DMS153 treated with DMSO at 0.1 percent for 48 hours (cell line): ENCODE measurements around the gene MXD1.

Experiments used
- DNase-seq: peaks from one replicate; lab custom pipeline; 2025; ENCODE audit not compliant: unreplicated experiment; lab: John Stamatoyannopoulos, UW

The MXD1 gene

DNA sequence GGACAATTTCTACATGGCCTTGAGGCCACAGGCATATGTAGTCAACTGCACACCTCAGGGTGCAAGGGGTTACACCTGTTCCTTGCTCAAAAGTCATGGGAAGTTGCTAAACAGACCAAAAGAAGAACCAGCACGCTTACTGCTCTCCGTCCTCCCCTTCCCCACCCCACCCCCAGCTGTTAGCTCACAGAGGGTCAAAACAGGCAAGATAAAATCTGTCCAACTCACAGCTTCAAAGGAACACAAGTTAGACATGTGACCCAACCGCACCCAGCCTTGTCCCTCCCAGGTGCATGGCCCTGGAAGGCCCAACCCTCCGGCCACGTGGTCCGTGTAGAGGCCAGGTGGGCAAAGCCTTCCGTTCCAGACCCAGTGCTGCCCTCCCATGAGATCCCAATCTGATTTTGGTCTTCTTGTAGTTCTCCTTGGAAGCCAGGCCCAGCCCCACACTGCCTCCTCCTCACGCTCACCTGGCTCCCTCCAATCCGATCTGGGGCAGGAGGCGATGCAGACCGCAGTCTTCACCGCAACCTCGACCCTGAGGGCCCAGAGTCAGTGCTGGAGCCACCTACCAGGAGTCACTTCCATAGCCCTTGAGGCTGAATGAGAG is 61.0 kb downstream of the MXD1 start:
- no peak for DNase-seq

DNA sequence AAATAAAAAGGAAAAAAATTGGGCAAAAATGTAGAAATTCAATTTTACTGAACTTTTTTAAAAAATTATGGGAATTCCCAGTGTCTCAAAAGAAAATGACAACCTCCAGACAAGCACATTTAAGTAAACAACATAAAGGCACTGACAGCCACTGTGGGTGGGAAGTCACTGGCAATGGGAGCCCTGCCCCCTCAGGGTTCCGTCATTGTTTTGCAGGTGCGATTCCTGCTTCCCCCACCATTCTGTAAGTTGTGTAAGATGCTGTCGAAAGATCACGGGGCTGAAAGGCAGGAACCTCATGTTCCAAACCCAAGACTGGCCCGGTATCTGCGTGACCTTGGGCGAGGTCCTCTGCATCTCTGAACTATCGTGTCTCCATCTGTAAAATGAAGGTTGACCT is 62.3 kb downstream of the MXD1 start:
- no peak for DNase-seq

DNA sequence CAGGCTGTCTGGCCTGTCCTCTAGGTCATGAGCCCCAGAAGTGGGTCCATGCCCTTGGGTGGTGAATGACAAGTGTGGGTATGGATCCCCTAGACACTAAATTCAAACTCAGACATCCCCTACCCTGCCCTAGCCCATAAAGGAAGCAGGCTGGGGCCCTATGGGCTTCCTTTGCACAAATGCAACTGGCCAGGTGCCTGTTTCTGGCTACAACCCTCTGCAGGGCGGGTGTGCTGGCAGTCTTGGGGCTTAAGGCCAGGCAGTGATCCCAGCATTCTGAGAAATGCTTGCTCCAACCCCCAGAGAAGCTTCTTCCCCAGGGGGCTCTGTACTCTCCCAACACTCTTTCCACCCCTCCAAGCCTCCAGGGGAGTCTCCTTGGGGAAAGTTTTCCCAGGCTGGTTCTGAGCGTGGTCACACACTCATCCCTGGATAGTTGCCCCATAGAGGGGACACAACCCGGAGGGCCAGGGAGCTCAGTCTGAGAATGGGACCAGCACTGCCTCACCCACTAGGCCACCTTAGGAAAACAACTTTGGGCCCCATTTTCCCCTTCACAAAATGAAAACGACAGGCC is 63.1 kb downstream of the MXD1 start:
- no peak for DNase-seq

DNA sequence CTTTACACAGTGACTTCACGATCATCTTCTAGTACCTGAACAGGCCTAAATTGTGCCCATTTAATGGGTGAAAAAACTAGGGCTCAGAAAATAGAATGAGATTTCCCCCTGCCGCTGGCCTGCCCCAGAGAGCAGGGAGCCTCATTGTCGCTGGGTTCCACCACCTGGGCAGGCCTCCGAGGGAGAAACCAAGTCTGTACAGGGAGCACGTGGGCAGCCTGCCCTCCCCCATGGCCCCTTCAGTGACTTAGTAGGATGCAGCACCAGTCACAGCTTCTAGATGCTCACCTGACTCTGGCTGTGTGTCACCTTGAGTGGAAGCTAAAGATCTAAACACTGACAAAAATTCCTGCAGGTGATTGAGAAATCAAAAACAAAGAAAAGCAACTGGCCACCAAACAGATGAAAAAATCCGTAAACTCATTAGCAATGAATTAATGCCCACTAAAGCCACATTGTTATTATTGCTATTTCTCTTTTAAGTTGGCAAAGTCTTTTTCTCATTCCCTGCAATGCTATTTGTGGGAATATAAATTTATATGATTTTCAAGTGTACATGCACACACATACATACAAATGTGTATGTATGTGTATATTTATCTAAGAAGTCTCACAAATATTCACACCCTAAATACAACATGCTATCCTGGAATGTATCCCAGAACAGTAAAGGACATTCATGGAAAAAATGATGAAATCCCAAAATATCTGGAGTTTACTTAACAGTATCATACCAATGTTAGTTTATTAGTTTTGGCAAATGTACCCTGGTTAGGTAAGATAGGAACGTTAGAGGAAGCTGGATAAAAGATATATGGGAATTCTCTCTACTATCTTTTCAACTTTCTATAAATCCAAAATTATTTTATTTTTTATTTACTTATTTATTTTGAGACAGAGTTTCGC is 65.2 kb downstream of the MXD1 start:
- no peak for DNase-seq

- DNase-seq: no peak
Measured at GRCh38 chr2:69983392-69983966, 68.6 kb downstream of the MXD1 start.

- DNase-seq: no peak
Measured at GRCh38 chr2:69985216-69985615, 70.3 kb downstream of the MXD1 start.

DNA sequence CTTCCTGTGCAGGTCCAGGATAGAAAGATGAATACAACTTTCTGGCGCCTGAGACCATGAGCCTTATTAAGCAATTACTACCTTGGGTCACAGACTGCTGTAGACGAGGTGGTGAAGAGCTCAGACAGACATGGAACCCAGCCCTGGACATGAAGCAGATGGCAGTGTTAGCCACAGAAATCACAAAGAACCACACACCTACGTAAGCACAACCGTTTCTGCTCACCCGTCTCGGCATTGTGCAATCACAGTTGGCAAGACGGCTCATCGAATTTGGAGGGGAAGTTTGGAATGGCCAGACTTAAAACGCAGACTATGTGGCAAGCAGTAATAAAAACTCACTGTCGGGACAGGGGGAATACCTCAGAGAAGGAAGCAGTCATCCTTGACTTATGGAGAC is 70.8 kb downstream of the MXD1 start:
- no peak for DNase-seq

DNA sequence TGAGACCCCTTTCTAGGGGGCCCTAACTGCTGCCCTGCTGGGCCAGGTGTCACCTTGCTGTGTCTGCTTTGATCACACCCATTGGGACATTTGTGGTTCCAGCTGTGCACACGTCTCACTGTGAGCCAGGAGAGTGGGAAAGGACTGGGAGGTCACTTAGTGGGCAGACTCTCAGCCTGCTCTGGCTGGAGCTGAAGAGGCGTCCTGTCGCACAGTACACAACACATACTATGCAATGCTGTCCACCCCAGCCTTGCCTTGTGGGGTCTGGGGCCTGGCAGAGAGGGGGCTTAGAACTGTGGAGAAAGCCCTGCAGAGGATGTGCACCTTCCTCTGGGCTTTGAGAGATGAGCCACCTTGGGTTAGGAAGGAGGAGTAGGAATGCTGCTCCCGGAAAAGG is 71.8 kb downstream of the MXD1 start:
- DNase-seq: no peak

GRCh38 chr2:69988086-69988635 is 73.3 kb downstream of the MXD1 start:
- no peak for DNase-seq

GRCh38 chr2:69989009-69989408 is 74.1 kb downstream of the MXD1 start:
- DNase-seq: no peak

DNA sequence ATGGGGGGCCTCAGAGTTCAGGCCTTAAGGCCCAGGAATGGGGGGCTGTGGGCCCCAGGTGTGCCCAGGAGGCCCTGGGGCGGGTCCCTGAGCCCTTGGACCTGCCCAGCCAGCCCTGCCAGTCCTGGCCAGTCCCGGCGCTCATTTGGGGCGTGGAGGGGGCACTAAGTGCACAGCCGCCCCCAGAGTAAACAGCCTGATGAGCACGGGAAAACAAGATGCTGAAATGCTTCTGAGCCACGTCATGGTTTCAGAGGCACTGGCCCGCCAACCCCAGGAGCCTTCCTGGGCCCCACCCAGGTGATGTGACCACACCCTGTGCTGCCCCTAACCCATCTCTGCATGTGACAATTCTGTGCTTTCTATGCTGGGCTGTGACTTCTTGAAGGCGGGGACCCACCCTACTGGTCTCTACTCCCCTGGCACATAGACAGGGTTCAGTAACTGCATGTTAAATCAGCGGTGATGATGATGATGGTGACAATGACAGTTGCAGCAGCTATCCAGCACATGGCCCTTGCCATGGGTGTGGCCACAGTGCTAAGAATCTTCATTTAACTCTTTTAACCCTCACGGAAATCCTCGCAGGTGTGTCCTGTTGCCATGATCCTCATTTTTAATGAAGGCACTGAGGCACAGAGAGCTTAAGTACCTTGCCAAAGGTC is 74.7 kb downstream of the MXD1 start:
- no peak for DNase-seq
